Panc1 (cell line): ENCODE results near the gene ADAMTS15. TPM values are rescaled to one million over a fixed set of nuclear protein-coding genes. Genes with fewer than 3 reads are reported as not detected.

ENCODE experiments used
- ATAC-seq: fragments of 200-7000 bp; cut with Tn5 transposase; 2 replicates; pipeline ENCODE4 v1.9.1; 2020; ENCODE audit warnings: mild to moderate bottlenecking, moderate library complexity
- BruUV-seq: library from RNA; stranded (reverse); fragments of 400-500 nt; replicated peaks from 2 replicates; lab custom pipeline; 2021; lab: Mats Ljungman, UMichigan
- CTCF ChIA-PET: fragments of 300-600 bp; sonication (Branson Sonifier 250); formaldehyde crosslinking; loops from one replicate; lab custom pipeline; 2022; ENCODE audit warnings: antibody characterized with exemption; lab: Charles Lee
- POLR2A ChIA-PET: fragments of 300-600 bp; sonication (Branson Sonifier 250); formaldehyde crosslinking; loops from one replicate; lab custom pipeline; 2022; ENCODE audit warnings: antibody characterized with exemption; lab: Charles Lee
- DNase-seq: peaks from one replicate; pipeline ENCODE4 v3.0.0-alpha.2; 2010; ENCODE audit warnings: low read depth, low spot score
- H3K27ac ChIP-seq: 2 replicates; pipeline ENCODE4 v1.5.1; 2011; ENCODE audit warnings: mild to moderate bottlenecking, low read length, inconsistent platforms
- H3K27me3 ChIP-seq: fragments of 200-500 bp; sonication (Bioruptor generic); 2 replicates; pipeline ENCODE4 v1.6.0; 2014; ENCODE audit warnings: low read length, inconsistent platforms; ENCODE audit not compliant: control insufficient read depth, insufficient read depth
- H3K36me3 ChIP-seq: fragments of 200-500 bp; sonication (Bioruptor generic); 2 replicates; pipeline ENCODE4 v1.5.1; 2014; ENCODE audit warnings: inconsistent platforms, mild to moderate bottlenecking, low read length, moderate library complexity; ENCODE audit not compliant: control insufficient read depth, insufficient read depth
- H3K4me1 ChIP-seq: 2 replicates; pipeline ENCODE4 v1.5.1; 2011; ENCODE audit warnings: inconsistent platforms, mild to moderate bottlenecking, low read length, moderate library complexity; ENCODE audit not compliant: control insufficient read depth, insufficient read depth
- H3K4me3 ChIP-seq, 2 experiments: 2 replicates each; pipeline ENCODE4 v1.5.1; 2011 to 2012; ENCODE audit warnings: low read depth in 2 of 2, low read length in 2 of 2, mild to moderate bottlenecking in 2 of 2, inconsistent platforms in 1 of 2, moderate library complexity in 1 of 2
- H3K9me3 ChIP-seq: fragments of 200-500 bp; sonication (Bioruptor generic); 2 replicates; pipeline ENCODE4 v1.5.1; 2014; ENCODE audit warnings: low read depth, mild to moderate bottlenecking, inconsistent platforms, low read length, moderate library complexity; ENCODE audit not compliant: control insufficient read depth, insufficient read depth
- CTCF ChIP-seq: fragments of 450-650 bp; IDR thresholded peaks from 2 replicates; pipeline ENCODE4 v1.5.1; 2017; ENCODE audit warnings: mild to moderate bottlenecking
- POLR2AphosphoS5 ChIP-seq: IDR thresholded peaks from 2 replicates; pipeline ENCODE4 v1.6.1; 2012; ENCODE audit warnings: mild to moderate bottlenecking, low read depth, low read length, moderate library complexity
- SIN3A ChIP-seq: IDR thresholded peaks from 2 replicates; pipeline ENCODE4 v1.6.1; 2012; ENCODE audit warnings: low read depth, mild to moderate bottlenecking, low read length, moderate library complexity, borderline replicate concordance; ENCODE audit not compliant: insufficient read depth
- TCF7L2 ChIP-seq: IDR thresholded peaks from 2 replicates; pipeline ENCODE4 v1.6.1; 2011; ENCODE audit warnings: mild to moderate bottlenecking, low read depth, low read length, inconsistent platforms
- in situ Hi-C: cut with HindIII; loops from 2 replicates; pipeline ENCODE4 v1.10.0; 2016; ENCODE audit warnings: low sequenced_read_pairs, low pct_unique_long_range_greater_than_20kb
- intact Hi-C: fragments of 100-400 bp; cut with micrococcal nuclease; formaldehyde crosslinking; loops from one replicate; pipeline ENCODE4 v1.10.0; 2022; ENCODE audit not compliant: unreplicated experiment
- total RNA-seq: library from RNA; stranded (reverse); gene quantifications from one replicate; pipeline ENCODE4 v1.2.1, GENCODE V29; 2021; ENCODE audit not compliant: unreplicated experiment
- TF ChIP-seq, protein P1 (sequence below), 2 experiments: IDR thresholded peaks; 2 replicates each; pipeline ENCODE4 v1.6.1; 2011 to 2012; ENCODE audit warnings: low read depth in 2 of 2, control low read depth in 1 of 2, low read length in 1 of 2, mild to moderate bottlenecking in 1 of 2, moderate library complexity in 1 of 2; ENCODE audit not compliant: insufficient read depth in 1 of 2

The ADAMTS15 gene
- total RNA-seq, 1 experiment from 2014 or later = 39.9 TPM

DNA sequence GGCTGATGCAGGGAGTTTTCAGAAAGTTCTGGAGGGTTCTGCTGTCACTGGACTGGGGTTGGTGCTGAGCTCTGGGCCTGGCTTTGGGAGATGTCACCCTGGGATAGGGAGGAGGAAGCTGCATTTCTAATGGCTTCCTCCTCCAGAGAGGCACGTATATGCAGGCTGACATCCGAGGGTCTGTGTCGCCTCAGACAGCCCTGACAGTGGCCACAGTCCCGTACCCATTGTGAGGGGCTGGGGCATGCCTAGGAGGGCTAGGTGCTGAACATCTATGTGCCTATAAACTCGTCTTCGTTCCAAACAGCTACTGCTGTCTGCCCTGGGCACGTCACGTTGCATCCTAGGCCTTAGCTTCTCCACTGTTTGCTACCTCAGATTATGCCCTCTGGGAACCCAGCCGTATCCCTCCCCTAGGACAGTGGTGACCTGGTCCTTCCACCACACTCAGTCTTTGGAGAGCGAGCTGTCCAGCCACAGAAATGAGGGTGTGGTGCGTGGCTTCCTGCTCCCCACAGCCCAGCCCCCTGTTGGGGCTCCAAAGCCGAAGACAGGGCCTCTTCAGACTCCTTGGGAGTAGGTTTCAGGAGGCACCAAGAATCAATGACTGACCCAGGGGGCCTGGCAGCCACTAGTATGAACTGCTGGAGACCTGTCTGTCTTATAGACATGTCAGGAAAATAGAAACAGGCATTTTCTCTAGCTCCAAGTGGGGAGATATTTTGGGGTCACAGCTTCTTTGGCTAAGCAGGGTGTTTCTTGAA lies 26.4 kb downstream of the ADAMTS15 start:
- ATAC-seq (no peak), DNase-seq (no peak)
- Histone ChIP-seq H3K27me3 (no peaks in the 10 kb centered on the region), H3K4me3 (no peak overlapping the region), H3K36me3 (no peaks in the 10 kb centered on the region; the same call in none of the 2 replicates), H3K4me1 (peaks cover 20% of the 10 kb centered on the region), H3K9me3 (no peaks in the 10 kb centered on the region), H3K27ac (no peak overlapping the region)
- TF ChIP-seq TCF7L2 (no peak), SIN3A (no peak), POLR2AphosphoS5 (no peak), CTCF (no peak)
- TF ChIP-seq, protein P1, sequence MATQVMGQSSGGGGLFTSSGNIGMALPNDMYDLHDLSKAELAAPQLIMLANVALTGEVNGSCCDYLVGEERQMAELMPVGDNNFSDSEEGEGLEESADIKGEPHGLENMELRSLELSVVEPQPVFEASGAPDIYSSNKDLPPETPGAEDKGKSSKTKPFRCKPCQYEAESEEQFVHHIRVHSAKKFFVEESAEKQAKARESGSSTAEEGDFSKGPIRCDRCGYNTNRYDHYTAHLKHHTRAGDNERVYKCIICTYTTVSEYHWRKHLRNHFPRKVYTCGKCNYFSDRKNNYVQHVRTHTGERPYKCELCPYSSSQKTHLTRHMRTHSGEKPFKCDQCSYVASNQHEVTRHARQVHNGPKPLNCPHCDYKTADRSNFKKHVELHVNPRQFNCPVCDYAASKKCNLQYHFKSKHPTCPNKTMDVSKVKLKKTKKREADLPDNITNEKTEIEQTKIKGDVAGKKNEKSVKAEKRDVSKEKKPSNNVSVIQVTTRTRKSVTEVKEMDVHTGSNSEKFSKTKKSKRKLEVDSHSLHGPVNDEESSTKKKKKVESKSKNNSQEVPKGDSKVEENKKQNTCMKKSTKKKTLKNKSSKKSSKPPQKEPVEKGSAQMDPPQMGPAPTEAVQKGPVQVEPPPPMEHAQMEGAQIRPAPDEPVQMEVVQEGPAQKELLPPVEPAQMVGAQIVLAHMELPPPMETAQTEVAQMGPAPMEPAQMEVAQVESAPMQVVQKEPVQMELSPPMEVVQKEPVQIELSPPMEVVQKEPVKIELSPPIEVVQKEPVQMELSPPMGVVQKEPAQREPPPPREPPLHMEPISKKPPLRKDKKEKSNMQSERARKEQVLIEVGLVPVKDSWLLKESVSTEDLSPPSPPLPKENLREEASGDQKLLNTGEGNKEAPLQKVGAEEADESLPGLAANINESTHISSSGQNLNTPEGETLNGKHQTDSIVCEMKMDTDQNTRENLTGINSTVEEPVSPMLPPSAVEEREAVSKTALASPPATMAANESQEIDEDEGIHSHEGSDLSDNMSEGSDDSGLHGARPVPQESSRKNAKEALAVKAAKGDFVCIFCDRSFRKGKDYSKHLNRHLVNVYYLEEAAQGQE (IDR thresholded peaks at IDR 0.05; ENCODE audit: insufficient read depth in 1 of 2, low read depth in 2 of 2, low read length in 1 of 2) = no peak
- POLR2A ChIA-PET = no interaction called here
- BruUV-seq = no TSS peak
- in situ Hi-C loops = no loop called here
- intact Hi-C loops = no loop called here
- CTCF ChIA-PET = interaction anchor here (0.5 kb wide), 1 partner anchor 9 kb away, joined by 3 read pairs; no protein-coding TSS in a partner anchor

- CTCF ChIA-PET = no interaction called here
- no peak for ATAC-seq
- in situ Hi-C loops (no loop called here), intact Hi-C loops (no loop called here)
- H3K9me3 ChIP-seq = no peaks in the 10 kb centered on the region
- no peak overlapping the region for H3K4me3 ChIP-seq
- H3K27me3 ChIP-seq = no peaks in the 10 kb centered on the region
- POLR2A ChIA-PET = no interaction called here
- no TSS peak for BruUV-seq
- H3K4me1 ChIP-seq = peaks cover 20% of the 10 kb centered on the region
- no peak for DNase-seq
- no peak for TF ChIP-seq TCF7L2
- TF ChIP-seq, protein P1 (IDR thresholded peaks at IDR 0.05; ENCODE audit: insufficient read depth in 1 of 2, low read depth in 2 of 2, low read length in 1 of 2) = no peak
- TF ChIP-seq SIN3A = no peak
- TF ChIP-seq POLR2AphosphoS5 = no peak
- TF ChIP-seq CTCF = no peak
- no peaks in the 10 kb centered on the region; the same call in 1 of the 2 replicates for H3K36me3 ChIP-seq
- no peak overlapping the region for H3K27ac ChIP-seq
Measured at GRCh38 chr11:130475426-130476053, 27.1 kb downstream of the ADAMTS15 start.
